Measurements from ENCODE around the gene COL15A1. TPM values are rescaled to one million over a fixed set of nuclear protein-coding genes. Genes with fewer than 3 reads are reported as not detected.

Gene COL15A1
- total RNA-seq, 4 donors from 2014 or later = 4.0 to 7.8 (median 6.8) TPM

DNA sequence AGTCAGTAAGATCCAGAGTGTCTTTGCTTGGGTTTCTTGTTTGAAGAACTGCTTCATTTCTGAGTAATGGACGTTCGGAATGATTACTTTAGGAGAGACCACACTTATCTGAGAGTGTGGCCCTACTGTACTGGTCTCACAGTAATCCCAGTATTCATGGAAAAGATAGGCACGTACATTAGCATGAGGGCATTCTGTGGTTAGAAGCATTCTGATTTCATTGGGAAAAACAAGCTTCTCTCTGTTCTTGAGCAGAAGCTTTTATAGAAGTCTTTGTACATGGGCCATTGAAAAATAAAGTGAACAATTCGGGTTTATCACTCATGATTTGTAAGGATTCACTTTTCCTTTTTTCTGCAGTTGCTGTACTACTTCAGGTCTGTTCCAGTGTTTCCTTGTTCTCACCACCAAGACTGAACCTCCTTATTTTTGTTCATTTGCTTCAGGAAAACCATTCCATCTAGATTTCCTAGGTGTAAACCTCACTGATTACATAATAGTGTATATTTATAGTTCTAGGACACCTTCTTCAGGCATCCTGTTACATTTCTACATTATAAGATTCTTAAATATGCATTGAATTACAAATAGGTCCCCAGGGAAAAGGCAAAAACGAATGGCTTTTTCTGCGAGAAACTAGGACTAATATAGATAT, 171.3 kb downstream of the COL15A1 start:
- Histone ChIP-seq H3K4me1 (peaks cover 65 to 71% of the 10 kb centered on the region in 2 donors), H3K4me3 (peak overlapping the region in 1 of 4 donors; percentile 18), H3K27ac (peak overlapping the region; percentile 45 to 65 (median 59)), H3K27me3 (no peaks in the 10 kb centered on the region), H3K9me3 (no peaks in the 10 kb centered on the region), H3K36me3 (no peaks in the 10 kb centered on the region)
- DNase-seq (no peak), ATAC-seq (peak; percentile 37 to 41)
- TF ChIP-seq, protein P1, sequence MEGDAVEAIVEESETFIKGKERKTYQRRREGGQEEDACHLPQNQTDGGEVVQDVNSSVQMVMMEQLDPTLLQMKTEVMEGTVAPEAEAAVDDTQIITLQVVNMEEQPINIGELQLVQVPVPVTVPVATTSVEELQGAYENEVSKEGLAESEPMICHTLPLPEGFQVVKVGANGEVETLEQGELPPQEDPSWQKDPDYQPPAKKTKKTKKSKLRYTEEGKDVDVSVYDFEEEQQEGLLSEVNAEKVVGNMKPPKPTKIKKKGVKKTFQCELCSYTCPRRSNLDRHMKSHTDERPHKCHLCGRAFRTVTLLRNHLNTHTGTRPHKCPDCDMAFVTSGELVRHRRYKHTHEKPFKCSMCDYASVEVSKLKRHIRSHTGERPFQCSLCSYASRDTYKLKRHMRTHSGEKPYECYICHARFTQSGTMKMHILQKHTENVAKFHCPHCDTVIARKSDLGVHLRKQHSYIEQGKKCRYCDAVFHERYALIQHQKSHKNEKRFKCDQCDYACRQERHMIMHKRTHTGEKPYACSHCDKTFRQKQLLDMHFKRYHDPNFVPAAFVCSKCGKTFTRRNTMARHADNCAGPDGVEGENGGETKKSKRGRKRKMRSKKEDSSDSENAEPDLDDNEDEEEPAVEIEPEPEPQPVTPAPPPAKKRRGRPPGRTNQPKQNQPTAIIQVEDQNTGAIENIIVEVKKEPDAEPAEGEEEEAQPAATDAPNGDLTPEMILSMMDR (IDR thresholded peaks at IDR 0.05 in 4 of 5, conservative IDR thresholded peaks at IDR 0.05 in 1 of 5) = no peak
- TF ChIP-seq POLR2A (IDR thresholded peaks at IDR 0.05) = no peak
- in situ Hi-C loops (cut with MboI; ENCODE audit: low sequenced_read_pairs in 4 of 4) (no loop called here), intact Hi-C loops (cut with DNase I; ENCODE audit: low total_unique reads) (no loop called here)

- TF ChIP-seq, protein P1 (IDR thresholded peaks at IDR 0.05 in 4 of 5, conservative IDR thresholded peaks at IDR 0.05 in 1 of 5) = no peak
- no peak for TF ChIP-seq POLR2A (IDR thresholded peaks at IDR 0.05)
- Histone ChIP-seq H3K27me3 (no peaks in the 10 kb centered on the region), H3K27ac (peak overlapping the region in 3 of 4 donors; percentile 55 to 65 (median 63)), H3K36me3 (no peaks in the 10 kb centered on the region), H3K4me1 (peaks cover 71 to 79% of the 10 kb centered on the region in 2 donors), H3K9me3 (no peaks in the 10 kb centered on the region), H3K4me3 (no peak overlapping the region)
- intact Hi-C loops (cut with DNase I; ENCODE audit: low total_unique reads) = no loop called here
- DNase-seq (no peak), ATAC-seq (no peak)
- in situ Hi-C loops (cut with MboI; ENCODE audit: low sequenced_read_pairs in 4 of 4) = no loop called here
Measured at GRCh38 chr9:99116003-99116411, 172.3 kb downstream of the COL15A1 start.

DNA sequence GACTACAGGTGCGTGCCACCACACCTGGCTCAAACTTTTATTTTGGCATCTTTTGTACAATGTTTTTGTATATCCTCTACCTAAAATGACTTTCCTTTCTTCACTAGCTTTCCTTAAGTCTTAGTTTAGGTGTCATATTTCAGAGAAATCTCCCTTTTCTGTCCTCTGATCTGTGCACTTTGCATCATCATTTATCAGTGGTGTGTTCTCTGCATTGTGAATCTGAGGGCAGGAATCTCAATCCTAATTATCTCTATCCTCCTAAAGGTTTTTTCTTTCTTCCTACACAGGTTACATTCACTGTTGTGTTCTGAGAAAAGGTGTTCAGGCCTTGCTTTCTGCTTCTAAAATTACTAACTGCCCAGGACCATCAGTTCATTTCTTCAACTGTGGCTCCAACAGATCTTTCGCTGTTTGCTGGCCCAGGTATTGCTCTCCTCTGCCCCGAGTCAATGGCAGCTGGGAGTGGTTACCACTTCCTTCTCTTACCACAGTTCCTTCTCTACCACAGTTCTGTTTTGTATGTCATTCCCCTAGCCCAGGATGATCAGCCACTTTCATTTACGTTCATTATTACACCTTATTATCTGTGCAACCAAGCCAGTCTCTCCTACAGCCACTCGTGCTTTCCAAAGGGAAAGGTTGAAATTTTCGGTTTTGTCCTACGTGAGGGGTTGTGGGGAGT, 175.2 kb downstream of the COL15A1 start:
- no peak for ATAC-seq
- no peak for DNase-seq
- in situ Hi-C loops (cut with MboI; ENCODE audit: low sequenced_read_pairs in 4 of 4) (no loop called here), intact Hi-C loops (cut with DNase I; ENCODE audit: low total_unique reads) (no loop called here)
- H3K4me1 ChIP-seq = peaks cover 75 to 86% of the 10 kb centered on the region in 2 donors
- no peaks in the 10 kb centered on the region for H3K27me3 ChIP-seq
- TF ChIP-seq POLR2A (IDR thresholded peaks at IDR 0.05) = no peak
- TF ChIP-seq, protein P1 (IDR thresholded peaks at IDR 0.05 in 4 of 5, conservative IDR thresholded peaks at IDR 0.05 in 1 of 5) = no peak
- no peaks in the 10 kb centered on the region for H3K9me3 ChIP-seq
- H3K27ac ChIP-seq = no peak overlapping the region
- no peaks in the 10 kb centered on the region for H3K36me3 ChIP-seq
- no peak overlapping the region for H3K4me3 ChIP-seq

DNA sequence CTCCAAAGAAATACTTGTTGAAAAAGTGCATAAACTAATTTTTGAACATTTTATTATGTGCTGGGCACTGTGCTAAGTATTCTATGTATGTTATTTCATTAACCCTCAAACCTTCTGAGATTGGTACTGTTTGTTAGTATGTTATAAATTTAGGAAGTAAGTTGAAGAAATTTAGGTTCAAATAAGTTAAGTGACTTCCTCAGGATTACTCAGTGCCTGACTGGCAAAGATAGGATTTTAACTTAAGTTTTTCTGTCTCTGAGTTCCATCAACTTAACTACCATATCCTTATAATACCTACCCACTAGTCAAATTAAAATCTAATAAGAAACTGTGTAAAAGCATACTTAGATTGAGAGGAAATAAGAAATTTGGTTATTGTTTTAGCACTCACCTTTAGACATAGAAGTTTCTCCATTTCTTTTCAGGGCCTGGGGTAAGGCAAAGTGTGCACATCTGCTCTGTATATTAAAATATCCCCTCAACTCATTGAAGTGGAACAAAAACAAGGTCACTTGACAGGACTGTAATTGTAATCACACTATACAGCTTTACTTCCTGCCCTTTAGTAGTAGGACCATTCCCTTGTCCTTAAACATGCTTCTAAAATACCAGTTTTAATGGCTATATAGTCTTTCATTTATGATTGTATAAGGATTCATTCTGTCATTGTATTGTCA, 176.4 kb downstream of the COL15A1 start:
- DNase-seq (no peak), ATAC-seq (no peak)
- H3K27ac ChIP-seq = no peak overlapping the region
- H3K4me3 ChIP-seq = no peak overlapping the region
- TF ChIP-seq, protein P1 (IDR thresholded peaks at IDR 0.05 in 4 of 5, conservative IDR thresholded peaks at IDR 0.05 in 1 of 5) = no peak
- TF ChIP-seq POLR2A (IDR thresholded peaks at IDR 0.05) = no peak
- intact Hi-C loops (cut with DNase I; ENCODE audit: low total_unique reads) = no loop called here
- no peaks in the 10 kb centered on the region for H3K36me3 ChIP-seq
- no peaks in the 10 kb centered on the region for H3K27me3 ChIP-seq
- H3K4me1 ChIP-seq = peaks cover 66 to 81% of the 10 kb centered on the region in 2 donors
- in situ Hi-C loops (cut with MboI; ENCODE audit: low sequenced_read_pairs in 4 of 4) = no loop called here
- no peaks in the 10 kb centered on the region for H3K9me3 ChIP-seq

Other genes starting within 250 kb of the COL15A1 start
- gene GABBR2, start 235.0 kb upstream of the COL15A1 start, total RNA-seq = under 1 TPM in 2 of 4 donors, not detected in 2; 0.46 to 0.80 TPM
- 1 to 10 TPM; 3.9 to 7.0 (median 4.4) TPM for gene ANKS6, start 147.4 kb upstream of the COL15A1 start, total RNA-seq
- 1 to 10 TPM in 2 of 4 donors, under 1 TPM in 2; 0.55 to 1.6 (median 1.1) TPM for gene GALNT12, start 136.2 kb upstream of the COL15A1 start, total RNA-seq
- 10 to 100 TPM; 13.5 to 19.0 (median 14.3) TPM for gene TGFBR1, start 161.2 kb downstream of the COL15A1 start, total RNA-seq

Data from gastrocnemius medialis (tissue), 4 donors.